ENCODE results near the gene DHX58.

The DHX58 gene

DNA sequence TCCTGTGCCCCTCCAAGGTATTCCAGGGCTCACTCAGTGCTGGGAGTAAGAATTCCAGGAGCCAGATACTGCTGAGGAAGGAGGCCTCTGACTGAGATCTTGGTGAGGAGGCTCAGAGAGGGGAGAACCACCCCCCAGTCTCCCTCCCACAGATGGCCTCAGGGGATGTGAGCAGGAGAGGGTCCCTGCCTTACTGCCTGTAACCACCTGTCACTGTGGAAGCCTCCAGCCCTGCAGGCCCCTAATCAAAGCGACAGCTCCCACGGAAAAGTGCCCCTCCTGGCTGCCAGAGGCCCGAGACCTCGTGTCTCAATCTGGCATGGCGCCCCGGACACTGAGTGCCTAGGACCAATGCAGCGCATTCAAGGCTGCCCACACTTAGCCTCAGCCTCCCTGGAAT, 54.5 kb downstream of the DHX58 start:
- H3K27ac ChIP-seq (ENCODE audit: low read length): no peak overlapping the region
- DNase-seq: no peak
- peaks cover 13% of the 10 kb centered on the region for H3K27me3 ChIP-seq (replicated peaks; ENCODE audit: insufficient read depth, low read length)
- no peak overlapping the region for H3K4me3 ChIP-seq (ENCODE audit: low read length)
- no peaks in the 10 kb centered on the region for H3F3A ChIP-seq (ENCODE audit: insufficient read depth, low read length)
- H3K9me2 ChIP-seq (replicated peaks; ENCODE audit: insufficient read depth, low read length): no peaks in the 10 kb centered on the region
- no peak for TF ChIP-seq EZH2 (optimal IDR thresholded peaks at IDR 0.05; ENCODE audit: low read depth, low read length)
- TF ChIP-seq, protein P1, sequence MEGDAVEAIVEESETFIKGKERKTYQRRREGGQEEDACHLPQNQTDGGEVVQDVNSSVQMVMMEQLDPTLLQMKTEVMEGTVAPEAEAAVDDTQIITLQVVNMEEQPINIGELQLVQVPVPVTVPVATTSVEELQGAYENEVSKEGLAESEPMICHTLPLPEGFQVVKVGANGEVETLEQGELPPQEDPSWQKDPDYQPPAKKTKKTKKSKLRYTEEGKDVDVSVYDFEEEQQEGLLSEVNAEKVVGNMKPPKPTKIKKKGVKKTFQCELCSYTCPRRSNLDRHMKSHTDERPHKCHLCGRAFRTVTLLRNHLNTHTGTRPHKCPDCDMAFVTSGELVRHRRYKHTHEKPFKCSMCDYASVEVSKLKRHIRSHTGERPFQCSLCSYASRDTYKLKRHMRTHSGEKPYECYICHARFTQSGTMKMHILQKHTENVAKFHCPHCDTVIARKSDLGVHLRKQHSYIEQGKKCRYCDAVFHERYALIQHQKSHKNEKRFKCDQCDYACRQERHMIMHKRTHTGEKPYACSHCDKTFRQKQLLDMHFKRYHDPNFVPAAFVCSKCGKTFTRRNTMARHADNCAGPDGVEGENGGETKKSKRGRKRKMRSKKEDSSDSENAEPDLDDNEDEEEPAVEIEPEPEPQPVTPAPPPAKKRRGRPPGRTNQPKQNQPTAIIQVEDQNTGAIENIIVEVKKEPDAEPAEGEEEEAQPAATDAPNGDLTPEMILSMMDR (IDR thresholded peaks at IDR 0.05; ENCODE audit: low read length): no peak
- TF ChIP-seq EZH2phosphoT487 (IDR thresholded peaks at IDR 0.05; ENCODE audit: low read length): no peak
- no peak overlapping the region for H3K4me2 ChIP-seq (ENCODE audit: low read depth, low read length)
- no peak overlapping the region for H2AFZ ChIP-seq (ENCODE audit: low read length)
- H4K20me1 ChIP-seq (ENCODE audit: insufficient read depth, low read length): no peaks in the 10 kb centered on the region
- no peaks in the 10 kb centered on the region for H3K79me2 ChIP-seq (ENCODE audit: low read length)
- H3K9me3 ChIP-seq (replicated peaks; ENCODE audit: insufficient read depth, low read length): no peaks in the 10 kb centered on the region
- no peak overlapping the region for H3K9ac ChIP-seq (ENCODE audit: low read length)
- peaks cover 2% of the 10 kb centered on the region for H3K4me1 ChIP-seq (ENCODE audit: low read length)
- H3K36me3 ChIP-seq (replicated peaks; ENCODE audit: insufficient read depth, low read length): no peaks in the 10 kb centered on the region

DNA sequence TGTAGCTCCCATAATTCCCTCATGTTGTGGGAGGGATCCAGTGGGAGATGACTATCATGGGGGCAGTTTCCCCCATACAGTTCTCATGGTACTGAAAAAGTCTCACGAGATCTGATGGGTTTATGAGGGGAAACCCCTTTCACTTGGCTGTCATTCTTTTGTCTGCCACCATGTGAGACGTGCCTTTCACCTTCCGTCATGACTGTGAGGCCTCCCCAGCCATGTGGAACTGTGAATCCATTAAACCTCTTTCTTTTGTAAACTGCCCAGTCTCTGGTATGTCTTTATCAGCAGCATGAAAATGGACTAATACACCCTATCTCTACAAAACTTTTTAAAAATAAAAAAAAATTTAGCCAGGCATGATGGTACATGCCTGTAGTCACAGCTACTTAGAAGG, 55.9 kb downstream of the DHX58 start:
- TF ChIP-seq, protein P1 (IDR thresholded peaks at IDR 0.05; ENCODE audit: low read length): no peak
- TF ChIP-seq EZH2 (optimal IDR thresholded peaks at IDR 0.05; ENCODE audit: low read depth, low read length) (no peak), EZH2phosphoT487 (IDR thresholded peaks at IDR 0.05; ENCODE audit: low read length) (no peak)
- no peak for DNase-seq

DNA sequence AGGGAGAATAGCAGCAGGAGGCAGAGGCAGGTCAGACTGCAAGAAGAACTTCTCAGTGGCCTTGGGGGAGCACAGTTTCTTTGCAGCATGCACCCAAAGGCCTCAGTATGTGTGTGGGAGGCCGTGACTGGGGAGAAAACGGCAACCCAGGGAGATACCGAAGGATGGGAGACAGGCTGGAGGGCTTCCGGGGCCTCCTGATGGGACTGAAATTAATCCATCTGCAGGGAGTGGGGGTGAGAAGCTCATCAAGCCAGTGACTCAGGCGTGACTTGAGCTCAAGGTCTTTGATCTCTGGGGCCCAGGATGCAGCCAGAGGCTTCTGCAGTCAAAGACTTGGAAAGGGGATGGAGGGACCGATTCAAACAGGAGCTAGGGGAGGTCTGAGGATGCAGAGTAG, 57.0 kb downstream of the DHX58 start:
- no peaks in the 10 kb centered on the region for H3F3A ChIP-seq (ENCODE audit: insufficient read depth, low read length)
- H3K9me3 ChIP-seq (replicated peaks; ENCODE audit: insufficient read depth, low read length): no peaks in the 10 kb centered on the region
- no peak overlapping the region for H3K27ac ChIP-seq (ENCODE audit: low read length)
- H3K79me2 ChIP-seq (ENCODE audit: low read length): no peaks in the 10 kb centered on the region
- H3K4me3 ChIP-seq (ENCODE audit: low read length): no peak overlapping the region
- no peaks in the 10 kb centered on the region for H3K4me1 ChIP-seq (ENCODE audit: low read length)
- no peak overlapping the region for H3K4me2 ChIP-seq (ENCODE audit: low read depth, low read length)
- H3K9me2 ChIP-seq (replicated peaks; ENCODE audit: insufficient read depth, low read length): no peaks in the 10 kb centered on the region
- H3K27me3 ChIP-seq (replicated peaks; ENCODE audit: insufficient read depth, low read length): peaks cover 34% of the 10 kb centered on the region
- TF ChIP-seq EZH2phosphoT487 (IDR thresholded peaks at IDR 0.05; ENCODE audit: low read length) (no peak), EZH2 (optimal IDR thresholded peaks at IDR 0.05; ENCODE audit: low read depth, low read length) (no peak)
- TF ChIP-seq, protein P1 (IDR thresholded peaks at IDR 0.05; ENCODE audit: low read length): no peak
- no peaks in the 10 kb centered on the region for H4K20me1 ChIP-seq (ENCODE audit: insufficient read depth, low read length)
- H3K36me3 ChIP-seq (replicated peaks; ENCODE audit: insufficient read depth, low read length): no peaks in the 10 kb centered on the region
- DNase-seq: no peak
- no peak overlapping the region for H2AFZ ChIP-seq (ENCODE audit: low read length)
- no peak overlapping the region for H3K9ac ChIP-seq (ENCODE audit: low read length)

More for the DNA sequence above, 55.9 kb downstream of the DHX58 start:
- Histone ChIP-seq H2AFZ (ENCODE audit: low read length) (no peak overlapping the region), H3K36me3 (replicated peaks; ENCODE audit: insufficient read depth, low read length) (no peaks in the 10 kb centered on the region), H3K4me3 (ENCODE audit: low read length) (no peak overlapping the region), H3K9ac (ENCODE audit: low read length) (no peak overlapping the region), H3K4me1 (ENCODE audit: low read length) (no peaks in the 10 kb centered on the region), H3F3A (ENCODE audit: insufficient read depth, low read length) (no peaks in the 10 kb centered on the region), H3K79me2 (ENCODE audit: low read length) (no peaks in the 10 kb centered on the region), H3K27ac (ENCODE audit: low read length) (no peak overlapping the region), H3K9me2 (replicated peaks; ENCODE audit: insufficient read depth, low read length) (no peaks in the 10 kb centered on the region), H3K9me3 (replicated peaks; ENCODE audit: insufficient read depth, low read length) (no peaks in the 10 kb centered on the region), H4K20me1 (ENCODE audit: insufficient read depth, low read length) (no peaks in the 10 kb centered on the region), H3K27me3 (replicated peaks; ENCODE audit: insufficient read depth, low read length) (peaks cover 26% of the 10 kb centered on the region), H3K4me2 (ENCODE audit: low read depth, low read length) (no peak overlapping the region)
